Measurements from ENCODE around the gene SPO11.

The SPO11 gene

DNA sequence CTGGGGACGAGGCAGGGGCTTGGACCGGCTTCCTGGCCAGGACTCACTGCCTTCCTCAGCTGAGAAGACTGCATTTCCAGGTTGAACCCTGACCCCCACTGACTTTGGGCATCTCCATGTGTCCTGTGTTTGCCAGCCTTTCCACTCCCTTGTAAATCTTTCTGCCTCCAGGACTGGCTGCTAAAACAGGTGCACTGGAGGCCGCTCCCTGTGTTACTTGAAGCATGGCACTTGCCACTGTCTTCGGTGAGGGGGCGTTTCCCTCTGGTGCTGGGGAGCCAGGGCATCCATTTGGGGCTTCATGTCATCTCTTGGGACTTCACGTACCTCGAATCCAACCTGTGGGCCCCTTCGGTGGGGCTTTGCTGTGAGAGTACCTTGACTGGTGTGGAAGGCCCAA, 54.9 kb downstream of the SPO11 start:
- TF ChIP-seq, protein P1, sequence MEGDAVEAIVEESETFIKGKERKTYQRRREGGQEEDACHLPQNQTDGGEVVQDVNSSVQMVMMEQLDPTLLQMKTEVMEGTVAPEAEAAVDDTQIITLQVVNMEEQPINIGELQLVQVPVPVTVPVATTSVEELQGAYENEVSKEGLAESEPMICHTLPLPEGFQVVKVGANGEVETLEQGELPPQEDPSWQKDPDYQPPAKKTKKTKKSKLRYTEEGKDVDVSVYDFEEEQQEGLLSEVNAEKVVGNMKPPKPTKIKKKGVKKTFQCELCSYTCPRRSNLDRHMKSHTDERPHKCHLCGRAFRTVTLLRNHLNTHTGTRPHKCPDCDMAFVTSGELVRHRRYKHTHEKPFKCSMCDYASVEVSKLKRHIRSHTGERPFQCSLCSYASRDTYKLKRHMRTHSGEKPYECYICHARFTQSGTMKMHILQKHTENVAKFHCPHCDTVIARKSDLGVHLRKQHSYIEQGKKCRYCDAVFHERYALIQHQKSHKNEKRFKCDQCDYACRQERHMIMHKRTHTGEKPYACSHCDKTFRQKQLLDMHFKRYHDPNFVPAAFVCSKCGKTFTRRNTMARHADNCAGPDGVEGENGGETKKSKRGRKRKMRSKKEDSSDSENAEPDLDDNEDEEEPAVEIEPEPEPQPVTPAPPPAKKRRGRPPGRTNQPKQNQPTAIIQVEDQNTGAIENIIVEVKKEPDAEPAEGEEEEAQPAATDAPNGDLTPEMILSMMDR (conservative IDR thresholded peaks at IDR 0.05; ENCODE audit: control insufficient read depth, insufficient read depth, low read depth, low read length), result no peak
- H3K4me3 ChIP-seq (ENCODE audit: control insufficient read depth, low read depth, low read length), result no peak overlapping the region
- no peak for DNase-seq (ENCODE audit: low read depth)

DNA sequence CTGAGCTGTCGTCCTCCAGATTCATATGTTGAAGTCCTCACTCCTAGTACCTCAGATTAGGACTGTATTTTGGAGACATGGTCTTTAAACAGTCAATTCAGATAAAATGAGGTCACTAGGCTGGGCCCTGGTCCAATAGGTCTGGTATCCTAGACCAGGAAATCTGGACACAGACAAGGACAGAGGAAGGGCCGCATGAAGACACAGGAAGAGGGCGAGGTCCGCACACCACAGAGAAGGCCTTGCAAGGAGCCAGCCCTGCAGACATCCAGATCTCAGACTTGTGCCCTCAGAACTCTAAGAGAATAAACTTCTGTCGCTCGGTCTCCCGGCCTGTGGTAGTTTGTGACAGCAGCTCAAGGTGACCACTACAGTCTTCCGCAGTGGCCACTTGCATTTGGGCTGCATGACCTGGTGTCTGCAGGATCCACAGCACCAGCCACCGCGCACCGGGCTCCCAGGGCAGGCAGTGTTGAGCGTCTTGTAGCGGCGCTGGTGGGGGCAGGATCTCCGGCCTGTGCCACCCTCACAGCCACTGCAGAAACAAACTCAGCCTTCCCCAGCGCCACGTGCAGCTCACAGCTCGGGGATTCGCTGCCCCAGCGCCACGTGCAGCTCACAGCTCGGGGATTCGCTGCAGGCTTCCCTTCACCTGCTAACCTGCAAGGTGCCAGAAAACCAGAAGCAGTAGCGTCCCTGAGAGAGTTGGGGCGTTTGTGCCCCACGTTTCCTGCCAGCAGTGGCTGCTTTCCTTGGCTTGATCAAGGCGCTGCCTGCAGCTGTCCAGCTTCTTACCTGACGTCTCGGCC, 55.6 kb downstream of the SPO11 start:
- no peak overlapping the region for H3K4me3 ChIP-seq (ENCODE audit: control insufficient read depth, low read depth, low read length)
- TF ChIP-seq, protein P1 (conservative IDR thresholded peaks at IDR 0.05; ENCODE audit: control insufficient read depth, insufficient read depth, low read depth, low read length), result no peak
- DNase-seq (ENCODE audit: low read depth), result no peak

DNA sequence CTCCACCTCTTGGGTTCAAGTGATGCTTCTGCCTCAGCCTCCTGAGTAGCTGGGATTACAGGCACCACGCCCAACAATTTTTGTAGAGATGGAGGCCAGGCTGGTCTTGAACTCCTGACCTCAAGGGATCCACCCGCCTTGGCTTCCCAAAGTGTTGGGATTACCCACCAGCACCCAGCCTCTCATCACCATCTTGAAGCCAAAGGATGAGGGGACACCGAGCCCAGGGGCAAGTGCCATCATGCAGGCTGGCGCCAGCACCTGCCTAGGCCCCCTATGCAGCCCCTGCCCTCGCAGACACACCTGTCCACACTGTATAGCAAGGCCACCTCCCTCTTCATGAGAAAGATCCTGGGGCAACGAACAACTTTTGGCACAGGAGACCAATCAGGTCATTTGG, 56.3 kb downstream of the SPO11 start:
- DNase-seq (ENCODE audit: low read depth), result no peak
- TF ChIP-seq, protein P1 (conservative IDR thresholded peaks at IDR 0.05; ENCODE audit: control insufficient read depth, insufficient read depth, low read depth, low read length), result no peak
- H3K4me3 ChIP-seq (ENCODE audit: control insufficient read depth, low read depth, low read length), result no peak overlapping the region

DNA sequence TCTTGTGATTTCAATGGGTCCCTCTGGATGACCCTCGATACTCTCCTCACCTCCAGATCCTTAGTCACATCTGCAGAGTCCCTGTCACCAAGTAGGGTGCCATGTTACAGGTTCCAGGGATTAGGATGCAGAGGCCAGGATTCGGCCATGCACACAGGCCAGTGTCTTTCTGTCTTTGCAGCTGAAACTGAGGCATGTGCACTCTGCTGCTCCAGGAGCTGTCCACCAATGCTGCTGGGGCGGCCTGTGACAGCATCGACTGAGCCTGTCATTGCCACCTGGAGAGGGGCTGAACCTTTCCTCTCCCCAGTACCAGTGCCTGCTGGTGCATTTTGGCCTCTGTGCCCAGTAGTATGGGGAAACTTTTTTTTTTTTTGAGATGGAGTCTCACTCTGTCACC, 57.2 kb downstream of the SPO11 start:
- TF ChIP-seq, protein P1 (conservative IDR thresholded peaks at IDR 0.05; ENCODE audit: control insufficient read depth, insufficient read depth, low read depth, low read length), result no peak
- no peak overlapping the region for H3K4me3 ChIP-seq (ENCODE audit: control insufficient read depth, low read depth, low read length)
- DNase-seq (ENCODE audit: low read depth), result no peak

DNA sequence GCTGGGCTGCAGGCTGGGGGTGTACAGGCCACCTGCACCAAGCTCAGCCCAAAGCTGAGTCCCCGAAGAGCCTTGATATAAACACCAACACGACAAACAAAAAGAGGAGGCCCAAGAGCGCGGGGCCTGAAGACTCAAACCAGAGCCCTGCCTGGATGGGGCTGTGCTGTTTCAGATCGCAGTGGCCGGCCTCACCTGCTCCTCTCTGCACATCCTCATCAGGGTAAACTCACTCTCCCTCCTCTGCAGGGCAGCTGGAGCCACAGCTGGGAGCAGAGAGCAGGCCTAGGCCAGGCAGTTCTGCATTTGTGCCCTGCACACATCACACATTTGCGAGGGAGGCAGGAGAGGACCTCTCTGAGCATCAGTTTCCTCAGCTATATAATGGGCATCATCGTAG, 57.9 kb downstream of the SPO11 start:
- H3K4me3 ChIP-seq (ENCODE audit: control insufficient read depth, low read depth, low read length), result no peak overlapping the region
- no peak for DNase-seq (ENCODE audit: low read depth)
- TF ChIP-seq, protein P1 (conservative IDR thresholded peaks at IDR 0.05; ENCODE audit: control insufficient read depth, insufficient read depth, low read depth, low read length), result no peak

DNA sequence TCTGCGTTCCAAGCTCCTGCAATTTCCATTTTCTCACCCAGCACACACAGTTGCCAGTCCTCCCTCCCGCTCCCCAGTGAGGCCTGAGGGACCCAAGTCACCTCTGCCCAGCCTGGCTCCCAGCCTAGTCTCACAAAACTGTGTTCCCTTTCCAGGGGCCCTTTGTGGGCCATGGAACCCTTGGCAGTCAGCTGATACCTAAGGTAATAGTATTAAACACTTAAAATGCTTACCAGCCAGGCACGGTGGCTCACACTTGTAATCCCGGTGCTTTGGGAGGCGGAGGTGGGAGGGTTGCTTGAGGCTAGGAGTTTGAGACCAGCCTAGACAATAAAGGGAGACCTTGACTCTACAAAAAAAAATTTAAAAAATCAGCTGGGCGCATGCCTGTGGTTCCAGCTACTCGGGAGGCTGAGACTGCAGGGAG, 58.4 kb downstream of the SPO11 start:
- H3K4me3 ChIP-seq (ENCODE audit: control insufficient read depth, low read depth, low read length), result no peak overlapping the region
- DNase-seq (ENCODE audit: low read depth), result no peak
- TF ChIP-seq, protein P1 (conservative IDR thresholded peaks at IDR 0.05; ENCODE audit: control insufficient read depth, insufficient read depth, low read depth, low read length), result no peak
